Activated gamma-delta T cell treated with Interleukin-2 at 50 U/mL for 16 hours (primary cell): ENCODE measurements around the gene CELSR3.
A peak's percentile ranks its signal among the peaks of the same experiment; 100 is the strongest.

Source experiments
- DNase-seq: peaks from one replicate; pipeline ENCODE4 v3.0.0-alpha.2; 2020

The CELSR3 gene

DNA sequence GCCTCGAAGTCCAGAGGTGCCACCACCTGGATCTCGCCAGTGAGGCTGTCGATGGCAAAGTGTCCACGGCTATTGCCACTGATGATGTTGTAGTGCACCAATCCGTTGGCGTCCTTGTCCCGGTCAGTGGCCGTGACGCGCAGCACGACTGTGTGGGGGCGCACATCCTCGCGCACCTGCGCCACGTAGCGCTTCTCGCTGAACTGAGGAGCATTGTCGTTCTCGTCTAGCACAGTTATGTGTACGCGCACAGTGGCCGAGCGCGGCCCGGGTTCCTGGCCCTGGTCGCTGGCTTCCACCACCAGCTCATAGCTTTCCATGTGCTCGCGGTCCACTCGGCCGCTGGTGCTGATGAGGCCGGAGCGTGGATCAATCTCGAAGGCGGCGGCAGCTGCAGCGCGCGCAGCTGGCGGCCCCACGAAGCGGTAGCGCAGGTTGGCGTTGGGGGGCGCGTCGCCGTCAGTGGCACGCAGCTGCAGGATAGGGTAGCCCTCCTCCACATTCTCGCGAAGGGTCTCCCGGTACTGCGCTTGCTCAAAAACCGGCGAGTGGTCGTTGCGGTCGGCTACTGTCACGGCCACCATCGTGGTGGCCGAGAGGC, 1.8 kb downstream of the CELSR3 start:
- DNase-seq: no peak

DNA sequence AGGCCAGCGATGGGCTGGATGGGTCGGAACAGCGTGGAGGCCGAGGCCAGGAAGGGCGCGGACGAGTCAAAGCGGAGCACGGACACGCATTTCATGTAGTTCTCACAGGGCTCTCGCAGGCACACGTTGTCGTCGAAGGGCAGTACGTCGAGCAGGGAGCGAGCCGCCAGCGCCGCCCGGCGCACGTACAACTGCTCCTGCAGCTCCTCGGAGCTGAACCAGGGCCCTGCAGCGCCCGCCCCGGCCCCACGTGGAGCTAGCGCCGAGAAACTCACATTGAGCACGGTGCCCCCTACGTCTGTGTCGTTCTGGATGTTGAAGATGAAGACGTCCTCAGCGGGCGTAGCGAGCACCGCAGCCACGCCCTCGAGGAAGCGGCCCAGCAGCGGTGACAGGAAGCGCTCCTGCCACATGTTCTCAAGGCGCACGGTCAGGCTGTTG, 5.8 kb downstream of the CELSR3 start:
- DNase-seq: no peak

DNA sequence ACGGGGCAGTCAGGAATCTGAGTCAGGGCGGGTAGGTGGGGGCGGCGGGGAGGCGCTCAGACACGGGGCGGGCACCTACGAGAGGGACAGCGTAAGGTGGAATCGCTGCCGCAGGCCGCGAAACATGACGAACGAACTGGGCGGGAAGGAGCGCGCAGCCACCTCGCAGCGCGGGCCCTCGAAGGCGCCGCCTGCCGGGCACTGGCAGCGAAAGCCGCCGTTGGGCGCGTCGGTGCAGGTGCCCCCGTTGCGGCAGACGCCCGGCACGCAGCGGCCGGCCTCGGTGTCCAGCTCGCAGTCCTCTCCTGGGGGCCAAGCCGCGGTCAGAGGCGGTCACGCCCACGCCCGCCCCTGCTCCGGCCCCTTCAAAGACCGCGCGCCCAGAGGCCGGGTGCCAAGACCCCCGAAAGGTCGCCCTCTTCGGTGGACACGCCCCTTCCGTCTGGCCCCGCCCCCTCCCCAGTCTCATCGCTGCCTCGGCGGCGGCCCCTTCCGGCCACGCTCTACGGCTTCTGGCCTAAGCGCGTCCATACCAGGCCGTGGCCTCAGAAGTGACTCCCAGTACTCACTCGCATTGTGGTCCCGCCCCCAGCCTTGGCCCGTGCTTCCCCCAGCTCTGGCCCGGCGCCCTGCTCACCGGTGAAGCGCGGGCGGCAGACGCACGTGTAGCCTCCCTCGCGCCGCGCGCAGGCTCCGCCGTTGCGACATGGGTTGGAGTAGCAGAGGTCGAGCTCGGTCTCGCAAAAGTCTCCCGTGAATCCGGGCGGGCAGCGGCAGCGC, 6.4 kb downstream of the CELSR3 start:
- peak; percentile 80 for DNase-seq

- peak; percentile 36 for DNase-seq
Measured at GRCh38 chr3:48655606-48656005, 7.1 kb downstream of the CELSR3 start.

DNA sequence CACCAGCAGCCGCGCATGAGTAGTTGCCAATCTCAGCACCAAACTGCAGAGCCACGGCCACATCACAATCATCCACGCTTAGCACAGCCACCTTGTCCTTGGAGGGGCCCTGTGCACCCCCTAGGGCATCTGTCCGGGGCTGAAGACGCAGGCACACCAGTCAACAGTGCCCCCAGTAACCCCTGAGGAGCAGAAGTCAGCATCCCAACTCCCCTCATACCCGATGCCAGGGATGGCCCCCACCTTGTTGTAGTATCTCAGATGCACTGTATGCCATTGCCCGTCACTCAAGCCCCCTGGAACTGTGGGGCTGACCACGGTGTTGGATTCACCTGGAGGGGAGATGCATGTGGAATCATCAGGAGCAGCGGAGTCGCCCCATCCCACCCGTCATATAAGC, 7.6 kb downstream of the CELSR3 start:
- DNase-seq: no peak

- no peak for DNase-seq
Measured at GRCh38 chr3:48652923-48653715, 9.6 kb downstream of the CELSR3 start.

- DNase-seq: no peak
Measured at GRCh38 chr3:48651771-48652170, 10.9 kb downstream of the CELSR3 start.

- DNase-seq: no peak
Measured at GRCh38 chr3:48650723-48651122, 12.0 kb downstream of the CELSR3 start.

DNA sequence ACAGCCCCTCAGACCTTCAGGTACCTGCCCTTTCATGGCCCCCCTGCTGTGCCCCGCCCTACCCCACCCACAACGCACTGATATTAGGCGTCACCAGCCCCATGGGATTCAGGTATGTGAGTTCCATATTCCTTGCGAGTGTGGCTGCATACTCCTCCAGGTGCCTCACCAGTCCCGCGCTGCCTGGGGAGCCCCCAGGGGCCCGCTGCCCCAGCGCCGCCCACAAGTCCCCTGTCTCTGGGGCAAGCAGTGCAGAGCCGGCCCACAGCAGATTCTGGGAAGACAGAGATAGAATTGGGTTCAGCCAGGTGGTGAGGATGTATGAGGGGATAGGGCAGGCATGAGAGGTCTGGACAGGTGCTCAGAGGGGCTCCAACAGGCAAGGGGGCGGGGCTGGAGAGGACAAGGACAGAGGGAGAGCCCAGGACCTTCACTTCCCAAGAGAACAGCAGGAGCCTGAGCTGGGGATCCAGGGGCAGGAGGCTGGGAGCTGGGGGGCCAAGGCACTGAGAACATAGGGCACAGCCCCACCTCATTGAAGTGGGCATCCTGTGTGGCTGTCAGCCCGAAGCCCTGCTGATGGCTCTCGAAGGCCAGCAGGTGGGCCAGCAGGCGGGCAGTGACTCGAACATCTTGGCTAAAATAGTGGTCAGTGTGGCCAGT, 14.4 kb downstream of the CELSR3 start:
- no peak for DNase-seq

DNA sequence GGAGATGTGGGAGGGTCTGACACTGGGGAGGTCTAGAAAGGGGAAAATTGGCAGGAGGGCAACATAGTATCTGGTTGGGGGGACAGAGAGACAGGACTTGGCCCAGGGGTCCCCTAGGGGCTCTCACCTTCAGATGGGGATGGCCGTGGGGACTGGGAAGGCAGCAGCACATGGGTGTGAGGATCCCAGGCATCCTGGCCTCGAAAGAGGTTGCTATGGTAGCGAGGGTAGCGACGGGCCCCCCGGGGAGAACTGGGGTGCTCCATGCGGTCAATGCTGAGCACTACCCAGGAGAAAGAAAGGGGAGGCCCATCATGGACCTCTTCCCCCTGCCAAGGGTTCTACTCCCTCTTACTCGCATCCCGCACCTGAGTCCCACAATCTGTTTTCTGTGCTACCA, 15.0 kb downstream of the CELSR3 start:
- no peak for DNase-seq

GRCh38 chr3:48644898-48645760, 17.6 kb downstream of the CELSR3 start:
- DNase-seq: no peak

DNA sequence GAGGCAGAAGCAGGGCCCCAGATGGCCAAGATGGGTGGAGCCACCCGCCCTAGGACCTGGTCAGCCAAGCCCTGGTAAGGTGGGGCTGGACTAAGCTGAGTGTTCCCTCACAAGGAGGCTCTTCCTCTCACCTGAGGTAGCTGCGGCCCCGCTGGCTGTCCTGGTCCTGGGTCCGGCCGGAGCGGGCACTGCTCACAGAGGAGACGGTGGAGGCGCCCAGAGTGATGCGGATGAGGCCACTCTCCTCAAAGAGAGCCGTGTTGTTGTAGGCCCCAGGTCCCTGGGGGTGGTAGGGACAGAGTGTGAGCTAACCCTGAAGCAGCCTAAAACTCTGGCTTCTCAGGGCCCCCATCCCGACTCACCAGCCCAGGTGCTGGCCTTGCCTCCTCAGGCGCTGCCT, 20.1 kb downstream of the CELSR3 start:
- no peak for DNase-seq

DNA sequence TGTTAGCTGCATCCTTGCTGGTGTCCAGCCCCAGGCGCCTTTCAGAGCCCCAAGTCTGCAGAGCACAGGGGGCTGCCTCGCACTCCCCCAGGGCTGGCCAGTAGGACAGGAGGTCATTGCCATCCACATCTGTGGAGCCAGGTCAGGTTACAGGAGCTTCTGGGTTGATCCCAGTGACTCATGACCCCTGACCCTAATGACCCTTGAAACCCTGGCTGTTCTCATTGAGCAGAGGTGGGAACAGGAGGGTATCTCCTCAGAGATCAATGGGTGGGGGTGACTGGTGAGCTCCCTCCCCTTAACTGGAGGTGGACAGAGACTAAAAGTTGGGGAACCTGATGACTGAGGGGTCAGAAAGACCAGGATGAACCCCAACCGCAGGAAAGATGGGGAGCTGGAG, 21.3 kb downstream of the CELSR3 start:
- DNase-seq: no peak

- no peak for DNase-seq
Measured at GRCh38 chr3:48639944-48640606, 22.6 kb downstream of the CELSR3 start.

- no peak for DNase-seq
Measured at GRCh38 chr3:48637305-48637704, 25.4 kb downstream of the CELSR3 start.

- no peak for DNase-seq
Measured at GRCh38 chr3:48636149-48636655, 26.5 kb downstream of the CELSR3 start.

- DNase-seq: peak; percentile 91
Measured at GRCh38 chr3:48635222-48636021, 27.3 kb downstream of the CELSR3 start, which contains the start of gene SLC26A6. SLC26A6 (minus strand) TSS chr3:48635461; CDS start chr3:48635393, 68 bp downstream.

DNA sequence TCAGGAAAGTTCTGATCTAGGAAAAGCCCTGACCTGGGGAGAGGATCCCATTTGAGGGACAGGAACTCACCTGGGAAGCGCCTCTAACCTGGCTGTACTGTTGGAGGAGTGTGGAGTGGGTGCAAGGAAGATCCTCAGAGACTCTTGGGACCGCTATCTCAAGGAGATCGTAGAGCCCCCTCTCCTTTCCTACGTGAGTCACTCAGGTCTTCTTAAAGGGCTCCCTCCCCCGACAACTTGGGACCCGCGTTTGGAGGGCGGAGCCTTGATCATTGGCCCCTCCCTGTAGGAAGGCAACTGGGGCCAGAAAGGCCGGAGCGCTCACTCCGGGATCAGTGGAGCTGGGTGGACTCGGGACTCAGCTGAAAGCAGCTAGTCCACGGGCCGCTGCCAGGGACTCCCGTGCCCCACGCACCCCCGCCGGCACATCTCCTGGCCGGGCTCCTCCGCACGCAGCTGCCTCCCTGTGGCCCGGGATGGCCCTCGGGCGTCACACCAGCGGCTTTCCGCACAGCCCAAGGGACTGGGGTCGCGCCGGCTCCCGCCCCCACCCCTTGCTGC, 27.9 kb downstream of the CELSR3 start:
- peak; percentile 36 for DNase-seq

DNA sequence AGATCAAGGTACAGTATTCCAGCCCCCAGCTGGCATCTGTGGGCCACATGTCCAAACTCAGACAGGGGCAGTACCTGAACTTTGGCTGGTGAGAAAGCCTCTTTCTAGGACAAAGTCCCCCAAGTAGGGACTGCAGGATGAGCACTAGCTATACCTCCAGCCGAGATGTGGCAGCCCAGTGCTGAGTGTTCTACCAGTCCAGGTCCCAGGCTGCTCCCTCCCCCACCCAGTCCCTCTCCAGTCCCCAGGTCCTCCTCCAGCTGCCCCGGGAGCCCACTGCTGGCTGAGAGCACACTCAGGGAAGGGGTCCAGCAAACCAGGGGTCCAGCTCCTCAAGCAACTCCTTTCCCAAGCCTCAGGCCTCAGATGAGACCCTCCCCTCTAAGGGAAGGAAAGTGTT, 28.9 kb downstream of the CELSR3 start:
- DNase-seq: no peak

- DNase-seq: no peak
Measured at GRCh38 chr3:48633256-48633655, 29.4 kb downstream of the CELSR3 start.
